Activated naive CD8-positive, alpha-beta T cell treated with anti-CD3 and anti-CD28 coated beads, Interleukin-2, amount 10 ng/mL, durations not matched to agents 7 days and 5 days (primary cell): ENCODE measurements around the gene TOMM20. TPM values are rescaled to one million over a fixed set of nuclear protein-coding genes. Genes with fewer than 3 reads are reported as not detected.
"Not testable (repeated sequence)": the region's sequence is repeated elsewhere in the genome, so short reads cannot be mapped to it uniquely, and the experiment has no call there.

ENCODE experiments used
- ATAC-seq: fragments of 150-1000 bp; cut with Tn5 transposase; one replicate; pipeline ENCODE4 v1.10.0; 2021; ENCODE audit warnings: low read depth, moderate library complexity
- POLR2A ChIA-PET: fragments of 350-600 bp; sonication (Branson Sonifier 250); formaldehyde crosslinking; loops from one replicate; lab custom pipeline; 2021; ENCODE audit warnings: antibody characterized with exemption; lab: Charles Lee
- DNase-seq: peaks from one replicate; pipeline ENCODE4 v3.0.0; 2021
- H3K27ac Mint-ChIP-seq: one replicate; pipeline ENCODE4 v1.8.0; 2022; ENCODE audit warnings: mild to moderate bottlenecking, mixed read lengths
- H3K27me3 Mint-ChIP-seq: one replicate; pipeline ENCODE4 v1.8.0; 2022; ENCODE audit warnings: mild to moderate bottlenecking, moderate library complexity, mixed read lengths
- H3K36me3 Mint-ChIP-seq: one replicate; pipeline ENCODE4 v1.8.0; 2021; ENCODE audit warnings: mild to moderate bottlenecking, mixed read lengths
- H3K4me1 Mint-ChIP-seq: one replicate; pipeline ENCODE4 v1.8.0; 2021; ENCODE audit warnings: mixed read lengths
- H3K4me3 Mint-ChIP-seq: one replicate; pipeline ENCODE4 v1.8.0; 2022; ENCODE audit warnings: mild to moderate bottlenecking, moderate library complexity, mixed read lengths
- H3K9me3 Mint-ChIP-seq: one replicate; pipeline ENCODE4 v1.8.0; 2021; ENCODE audit warnings: mixed read lengths
- total RNA-seq, 2 experiments: library from RNA; stranded (reverse); gene quantifications; one replicate each; pipeline ENCODE4 v1.2.3, GENCODE V29; 2021

Gene TOMM20
- total RNA-seq, 2 experiments from 2014 or later = 81.2 to 95.5 TPM

- POLR2A ChIA-PET, H3K4me3 Mint-ChIP-seq, H3K36me3 Mint-ChIP-seq, H3K27ac Mint-ChIP-seq, ATAC-seq, H3K9me3 Mint-ChIP-seq, DNase-seq, H3K27me3 Mint-ChIP-seq: not testable (repeated sequence)
- H3K4me1 Mint-ChIP-seq = peaks cover 25% of the 10 kb centered on the region
These were observed 56.1 kb downstream of the TOMM20 start for GRCh38 chr1:235072577-235072976.

- DNase-seq = no peak
- no peaks in the 10 kb centered on the region for H3K9me3 Mint-ChIP-seq
- H3K36me3 Mint-ChIP-seq = no peaks in the 10 kb centered on the region
- peaks cover 3% of the 10 kb centered on the region for H3K27me3 Mint-ChIP-seq
- ATAC-seq = no peak
- no peak overlapping the region for H3K27ac Mint-ChIP-seq
- H3K4me3 Mint-ChIP-seq = no peak overlapping the region
- H3K4me1 Mint-ChIP-seq = peaks cover 28% of the 10 kb centered on the region
- POLR2A ChIA-PET = no interaction called here
These were observed 56.5 kb downstream of the TOMM20 start for GRCh38 chr1:235072096-235072495.

GRCh38 chr1:235070819-235071218 is 57.8 kb downstream of the TOMM20 start:
- H3K4me3 Mint-ChIP-seq = no peak overlapping the region
- ATAC-seq (no peak), DNase-seq (no peak)
- peaks cover 22% of the 10 kb centered on the region for H3K4me1 Mint-ChIP-seq
- no peaks in the 10 kb centered on the region for H3K9me3 Mint-ChIP-seq
- peaks cover 3% of the 10 kb centered on the region for H3K27me3 Mint-ChIP-seq
- H3K27ac Mint-ChIP-seq = no peak overlapping the region
- no peaks in the 10 kb centered on the region for H3K36me3 Mint-ChIP-seq
- POLR2A ChIA-PET = no interaction called here

- DNase-seq = no peak
- POLR2A ChIA-PET = no interaction called here
- H3K4me3 Mint-ChIP-seq = no peak overlapping the region
- no peak overlapping the region for H3K27ac Mint-ChIP-seq
- ATAC-seq = no peak
- H3K27me3 Mint-ChIP-seq = peaks cover 3% of the 10 kb centered on the region
- H3K9me3 Mint-ChIP-seq = peaks cover 1% of the 10 kb centered on the region
- peaks cover 2% of the 10 kb centered on the region for H3K36me3 Mint-ChIP-seq
- peaks cover 15% of the 10 kb centered on the region for H3K4me1 Mint-ChIP-seq
These were observed 58.8 kb downstream of the TOMM20 start for GRCh38 chr1:235069577-235070563.

- Mint-ChIP-seq H3K9me3 (peaks cover 1% of the 10 kb centered on the region), H3K36me3 (peaks cover 4% of the 10 kb centered on the region), H3K4me3 (no peak overlapping the region), H3K27me3 (peaks cover 3% of the 10 kb centered on the region), H3K4me1 (peaks cover 11% of the 10 kb centered on the region), H3K27ac (no peak overlapping the region)
- POLR2A ChIA-PET = no interaction called here
- ATAC-seq (no peak), DNase-seq (no peak)
These were observed 59.5 kb downstream of the TOMM20 start for GRCh38 chr1:235069176-235069575.

- Mint-ChIP-seq H3K9me3 (peaks cover 1% of the 10 kb centered on the region), H3K27ac (no peak overlapping the region), H3K36me3 (peaks cover 4% of the 10 kb centered on the region), H3K27me3 (peaks cover 3% of the 10 kb centered on the region), H3K4me3 (no peak overlapping the region), H3K4me1 (peaks cover 15% of the 10 kb centered on the region)
- ATAC-seq (no peak), DNase-seq (no peak)
- POLR2A ChIA-PET = no interaction called here
These were observed 60.2 kb downstream of the TOMM20 start for GRCh38 chr1:235068158-235069121.

GRCh38 chr1:235067396-235068157 is 61.1 kb downstream of the TOMM20 start:
- POLR2A ChIA-PET = no interaction called here
- Mint-ChIP-seq H3K4me3 (no peak overlapping the region), H3K36me3 (peaks cover 4% of the 10 kb centered on the region), H3K9me3 (peaks cover 1% of the 10 kb centered on the region), H3K4me1 (peaks cover 23% of the 10 kb centered on the region), H3K27ac (no peak overlapping the region), H3K27me3 (peaks cover 3% of the 10 kb centered on the region)
- no peak for ATAC-seq
- no peak for DNase-seq

GRCh38 chr1:235063068-235063765 is 65.4 kb downstream of the TOMM20 start:
- DNase-seq (peak; percentile 51), ATAC-seq (peak; percentile 78)
- POLR2A ChIA-PET = interaction anchor here (0.8 to 1.0 kb wide), 2 partner anchors 14 to 136 kb away, joined by 3 to 4 read pairs; no protein-coding TSS in a partner anchor
- Mint-ChIP-seq H3K9me3 (peaks cover 1% of the 10 kb centered on the region), H3K36me3 (peaks cover 4% of the 10 kb centered on the region), H3K4me1 (peaks cover 37% of the 10 kb centered on the region), H3K27me3 (peaks cover 2% of the 10 kb centered on the region), H3K4me3 (peak overlapping the region; percentile 63), H3K27ac (peak overlapping the region; percentile 76)

GRCh38 chr1:235060607-235061470 is 67.8 kb downstream of the TOMM20 start:
- Mint-ChIP-seq H3K27ac (no peak overlapping the region), H3K27me3 (peaks cover 2% of the 10 kb centered on the region), H3K9me3 (peaks cover 2% of the 10 kb centered on the region), H3K4me1 (peaks cover 33% of the 10 kb centered on the region), H3K4me3 (no peak overlapping the region), H3K36me3 (peaks cover 4% of the 10 kb centered on the region)
- POLR2A ChIA-PET = no interaction called here
- ATAC-seq (no peak), DNase-seq (no peak)
